Measurements from ENCODE around the gene DDT.
"Not testable (repeated sequence)": the region's sequence is repeated elsewhere in the genome, so short reads cannot be mapped to it uniquely, and the experiment has no call there.

DDT gene

GRCh38 chr22:23949764-23950163 lies 24.5 kb downstream of the DDT start:
- DNase-seq: not testable (repeated sequence)

DNA sequence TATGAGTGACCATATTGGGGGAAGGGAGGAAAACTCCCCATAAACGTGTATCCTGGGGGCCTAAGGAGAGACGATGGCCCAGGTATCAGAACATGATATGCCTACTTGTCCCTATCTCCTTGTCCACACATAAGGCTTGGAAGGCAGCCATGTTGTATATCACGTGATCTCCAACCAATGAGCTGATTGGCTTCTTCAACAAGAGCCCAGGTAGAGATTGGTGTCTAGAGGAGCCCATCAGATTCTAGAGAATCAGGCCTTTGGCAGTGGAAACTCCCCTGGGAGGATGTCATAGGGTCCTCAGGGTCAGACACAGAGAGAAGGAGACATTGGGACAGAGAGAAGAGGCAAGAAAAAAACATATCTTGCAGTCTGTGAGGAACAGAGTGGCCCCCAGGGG lies 26.9 kb downstream of the DDT start:
- DNase-seq: not testable (repeated sequence)

DNA sequence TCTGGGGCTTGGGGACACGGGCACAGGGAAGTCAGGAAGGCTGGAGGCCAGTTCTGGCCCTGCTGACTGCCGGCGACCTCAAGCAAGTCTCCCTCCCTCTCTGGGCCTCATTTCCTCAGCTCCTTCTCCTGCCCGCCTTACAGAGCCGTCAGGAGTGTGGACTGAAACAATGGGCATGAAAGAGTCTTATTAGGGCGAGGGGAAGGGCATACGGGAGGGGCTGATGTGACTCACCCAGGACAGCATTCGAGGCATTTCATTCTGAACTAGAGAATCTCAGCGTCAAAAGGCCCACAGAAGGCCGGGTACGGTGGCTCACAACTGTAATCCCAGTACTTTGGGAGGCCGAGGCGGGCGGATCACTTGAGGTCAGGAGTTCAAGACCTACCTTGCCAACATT lies 34.1 kb downstream of the DDT start:
- DNase-seq: not testable (repeated sequence)

- no peak for DNase-seq
Measured at GRCh38 chr22:23939017-23939357, 35.3 kb downstream of the DDT start.

DNA sequence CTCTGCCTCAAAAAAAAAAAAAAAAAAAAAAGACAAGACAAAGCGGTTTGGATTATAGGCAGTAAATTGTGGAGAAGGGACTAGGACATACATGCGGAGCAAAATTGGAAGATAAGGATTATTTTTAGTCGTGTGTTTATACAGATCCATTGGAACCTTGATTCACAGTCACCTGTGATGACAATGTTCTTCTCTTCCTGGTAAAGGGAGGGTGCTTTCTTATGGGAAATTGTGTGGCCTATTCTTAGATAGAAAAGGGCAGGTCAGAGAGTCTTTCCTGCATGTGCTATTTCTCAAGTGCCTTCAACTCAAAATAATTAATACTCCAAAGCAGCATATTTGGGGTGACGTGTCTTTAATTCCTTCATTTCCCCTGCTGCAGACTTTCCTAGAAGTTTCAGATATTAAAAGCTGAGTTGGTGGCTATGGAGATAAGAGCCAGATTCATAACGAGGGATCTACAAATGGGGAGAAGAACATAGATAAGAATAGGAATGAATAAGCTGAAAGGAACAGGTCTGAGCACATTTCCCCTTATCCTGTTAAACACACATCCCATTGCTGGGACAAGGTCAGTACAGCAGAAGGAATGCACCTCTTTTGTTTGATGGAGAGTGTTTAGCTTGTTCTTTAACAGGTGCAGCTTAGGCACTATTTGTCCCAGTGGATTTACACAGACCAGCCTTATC lies 35.8 kb downstream of the DDT start:
- DNase-seq: no peak

GRCh38 chr22:23926561-23926960 lies 47.7 kb downstream of the DDT start:
- DNase-seq: no peak

- no peak for DNase-seq
Measured at GRCh38 chr22:23925020-23925606, 49.1 kb downstream of the DDT start.

- DNase-seq: no peak
Measured at GRCh38 chr22:23922921-23923320, 51.3 kb downstream of the DDT start.

DNA sequence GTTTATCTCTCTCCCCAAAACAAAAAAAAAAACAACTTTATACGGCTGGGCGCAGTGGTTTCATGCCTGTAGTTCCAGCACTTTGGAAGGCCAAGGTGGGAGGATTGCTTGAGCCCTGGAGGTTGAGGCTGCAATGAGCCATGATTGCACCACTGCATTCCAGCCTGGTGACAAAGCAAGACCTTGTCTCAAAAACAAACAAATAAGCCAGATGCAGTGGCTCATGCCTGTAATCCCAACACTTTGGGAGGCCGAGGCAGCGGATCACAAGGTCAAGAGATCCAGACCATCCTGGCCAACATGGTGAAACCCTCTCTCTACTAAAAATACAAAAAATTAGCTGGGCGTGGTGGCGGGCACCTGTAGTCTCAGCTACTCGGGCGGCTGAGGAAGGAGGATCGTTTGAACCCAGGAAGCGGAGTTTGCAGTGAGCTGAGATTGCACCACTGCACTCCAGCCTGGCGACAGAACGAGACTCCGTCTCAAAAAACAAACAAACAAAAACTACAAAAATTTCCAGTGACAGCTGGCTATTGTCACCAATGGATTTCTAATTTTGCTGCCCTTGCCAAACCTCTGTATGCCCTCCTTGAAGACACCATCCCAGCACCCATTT lies 52.5 kb downstream of the DDT start:
- not testable (repeated sequence) for DNase-seq

Data from SW 1271 (cell line).